HL-60 (cell line): ENCODE measurements around the gene NRAP.

Source experiments
- DNase-seq, 2 experiments: peaks; one replicate each; pipeline ENCODE4 v3.0.0-alpha.2; 2010 to 2020; ENCODE audit warnings: low read depth in 1 of 2, low spot score in 1 of 2
- H3K27ac ChIP-seq: fragments of 250-450 bp; sonication (Bioruptor Pico); replicated peaks from 2 replicates; pipeline ENCODE4 v1.5.1; 2020; ENCODE audit warnings: mild to moderate bottlenecking, moderate library complexity
- H3K27me3 ChIP-seq: fragments of 250-450 bp; sonication (Bioruptor Pico); 2 replicates; pipeline ENCODE4 v1.5.1; 2021; ENCODE audit warnings: mild to moderate bottlenecking, moderate library complexity; ENCODE audit not compliant: insufficient read depth, poor library complexity, severe bottlenecking
- H3K4me3 ChIP-seq: replicated peaks from 2 replicates; pipeline ENCODE4 v1.5.1; 2011; ENCODE audit warnings: mild to moderate bottlenecking, control low read depth, low read length; ENCODE audit not compliant: insufficient read depth
- GABPA ChIP-seq: IDR thresholded peaks from 2 replicates; pipeline ENCODE4 v1.6.1; 2012; ENCODE audit warnings: low read depth
- POLR2AphosphoS5 ChIP-seq: IDR thresholded peaks from 2 replicates; pipeline ENCODE4 v1.6.1; 2012; ENCODE audit warnings: low read depth
- SPI1 ChIP-seq: IDR thresholded peaks from 2 replicates; pipeline ENCODE4 v1.6.1; 2012; ENCODE audit warnings: low read depth, mild to moderate bottlenecking, borderline replicate concordance
- TF ChIP-seq, protein P1 (sequence below): IDR thresholded peaks from one replicate; pipeline ENCODE4 v1.5.1; 2011; ENCODE audit warnings: low read length, control low read depth, inconsistent platforms; ENCODE audit not compliant: insufficient read depth
- TF ChIP-seq, protein P2 (sequence below): IDR thresholded peaks from 2 replicates; pipeline ENCODE4 v1.6.1; 2012; ENCODE audit warnings: low read depth; ENCODE audit not compliant: insufficient replicate concordance

The NRAP gene

GRCh38 chr10:113555245-113555644 is 108.6 kb downstream of the NRAP start:
- DNase-seq = no peak
- Histone ChIP-seq H3K4me3 (no peak overlapping the region), H3K27ac (no peak overlapping the region), H3K27me3 (peaks cover 6% of the 10 kb centered on the region)
- no peak for TF ChIP-seq POLR2AphosphoS5
- TF ChIP-seq, protein P1, sequence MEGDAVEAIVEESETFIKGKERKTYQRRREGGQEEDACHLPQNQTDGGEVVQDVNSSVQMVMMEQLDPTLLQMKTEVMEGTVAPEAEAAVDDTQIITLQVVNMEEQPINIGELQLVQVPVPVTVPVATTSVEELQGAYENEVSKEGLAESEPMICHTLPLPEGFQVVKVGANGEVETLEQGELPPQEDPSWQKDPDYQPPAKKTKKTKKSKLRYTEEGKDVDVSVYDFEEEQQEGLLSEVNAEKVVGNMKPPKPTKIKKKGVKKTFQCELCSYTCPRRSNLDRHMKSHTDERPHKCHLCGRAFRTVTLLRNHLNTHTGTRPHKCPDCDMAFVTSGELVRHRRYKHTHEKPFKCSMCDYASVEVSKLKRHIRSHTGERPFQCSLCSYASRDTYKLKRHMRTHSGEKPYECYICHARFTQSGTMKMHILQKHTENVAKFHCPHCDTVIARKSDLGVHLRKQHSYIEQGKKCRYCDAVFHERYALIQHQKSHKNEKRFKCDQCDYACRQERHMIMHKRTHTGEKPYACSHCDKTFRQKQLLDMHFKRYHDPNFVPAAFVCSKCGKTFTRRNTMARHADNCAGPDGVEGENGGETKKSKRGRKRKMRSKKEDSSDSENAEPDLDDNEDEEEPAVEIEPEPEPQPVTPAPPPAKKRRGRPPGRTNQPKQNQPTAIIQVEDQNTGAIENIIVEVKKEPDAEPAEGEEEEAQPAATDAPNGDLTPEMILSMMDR = no peak
- TF ChIP-seq SPI1 = no peak
- TF ChIP-seq GABPA = no peak
- TF ChIP-seq, protein P2, sequence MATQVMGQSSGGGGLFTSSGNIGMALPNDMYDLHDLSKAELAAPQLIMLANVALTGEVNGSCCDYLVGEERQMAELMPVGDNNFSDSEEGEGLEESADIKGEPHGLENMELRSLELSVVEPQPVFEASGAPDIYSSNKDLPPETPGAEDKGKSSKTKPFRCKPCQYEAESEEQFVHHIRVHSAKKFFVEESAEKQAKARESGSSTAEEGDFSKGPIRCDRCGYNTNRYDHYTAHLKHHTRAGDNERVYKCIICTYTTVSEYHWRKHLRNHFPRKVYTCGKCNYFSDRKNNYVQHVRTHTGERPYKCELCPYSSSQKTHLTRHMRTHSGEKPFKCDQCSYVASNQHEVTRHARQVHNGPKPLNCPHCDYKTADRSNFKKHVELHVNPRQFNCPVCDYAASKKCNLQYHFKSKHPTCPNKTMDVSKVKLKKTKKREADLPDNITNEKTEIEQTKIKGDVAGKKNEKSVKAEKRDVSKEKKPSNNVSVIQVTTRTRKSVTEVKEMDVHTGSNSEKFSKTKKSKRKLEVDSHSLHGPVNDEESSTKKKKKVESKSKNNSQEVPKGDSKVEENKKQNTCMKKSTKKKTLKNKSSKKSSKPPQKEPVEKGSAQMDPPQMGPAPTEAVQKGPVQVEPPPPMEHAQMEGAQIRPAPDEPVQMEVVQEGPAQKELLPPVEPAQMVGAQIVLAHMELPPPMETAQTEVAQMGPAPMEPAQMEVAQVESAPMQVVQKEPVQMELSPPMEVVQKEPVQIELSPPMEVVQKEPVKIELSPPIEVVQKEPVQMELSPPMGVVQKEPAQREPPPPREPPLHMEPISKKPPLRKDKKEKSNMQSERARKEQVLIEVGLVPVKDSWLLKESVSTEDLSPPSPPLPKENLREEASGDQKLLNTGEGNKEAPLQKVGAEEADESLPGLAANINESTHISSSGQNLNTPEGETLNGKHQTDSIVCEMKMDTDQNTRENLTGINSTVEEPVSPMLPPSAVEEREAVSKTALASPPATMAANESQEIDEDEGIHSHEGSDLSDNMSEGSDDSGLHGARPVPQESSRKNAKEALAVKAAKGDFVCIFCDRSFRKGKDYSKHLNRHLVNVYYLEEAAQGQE = no peak

- peaks cover 6% of the 10 kb centered on the region for H3K27me3 ChIP-seq
- TF ChIP-seq, protein P1 = no peak
- TF ChIP-seq SPI1 = no peak
- TF ChIP-seq, protein P2 = no peak
- TF ChIP-seq POLR2AphosphoS5 = no peak
- TF ChIP-seq GABPA = no peak
- no peak overlapping the region for H3K4me3 ChIP-seq
- H3K27ac ChIP-seq = no peak overlapping the region
- no peak for DNase-seq
Measured at GRCh38 chr10:113554214-113554613, 109.6 kb downstream of the NRAP start.

GRCh38 chr10:113553149-113553548 is 110.7 kb downstream of the NRAP start:
- TF ChIP-seq, protein P2 = no peak
- TF ChIP-seq, protein P1 = no peak
- TF ChIP-seq POLR2AphosphoS5 (no peak), SPI1 (no peak), GABPA (no peak)
- Histone ChIP-seq H3K27ac (no peak overlapping the region), H3K4me3 (no peak overlapping the region), H3K27me3 (peaks cover 3% of the 10 kb centered on the region)
- no peak for DNase-seq
